ENCODE measurements around the gene RAP2A.

GRCh38 chr13:97437729-97438128 lies 3.8 kb downstream of the RAP2A start:
- TF ChIP-seq RAD21 (IDR thresholded peaks at IDR 0.05) (no peak), CTCF (IDR thresholded peaks at IDR 0.05; ENCODE audit: low read depth, low read length, missing input control) (no peak), GABPA (IDR thresholded peaks at IDR 0.05 in 1 of 2, conservative IDR thresholded peaks at IDR 0.05 in 1 of 2) (no peak), TAF1 (conservative IDR thresholded peaks at IDR 0.05) (no peak), YY1 (IDR thresholded peaks at IDR 0.05) (no peak), FOXA1 (IDR thresholded peaks at IDR 0.05) (no peak), RXRA (IDR thresholded peaks at IDR 0.05) (no peak), ZBTB33 (IDR thresholded peaks at IDR 0.05) (no peak), ATF3 (IDR thresholded peaks at IDR 0.05) (no peak), MAX (IDR thresholded peaks at IDR 0.05) (no peak), REST (IDR thresholded peaks at IDR 0.05) (no peak)

Data from liver (tissue), 3 donors.